ENCODE results near the gene STATH.
"Not testable (repeated sequence)": the region's sequence is repeated elsewhere in the genome, so short reads cannot be mapped to it uniquely, and the experiment has no call there.

Gene STATH

GRCh38 chr4:70023218-70023617 lies 27.5 kb downstream of the STATH start:
- Histone ChIP-seq H2BK120ac (ENCODE audit: low read depth, low read length) (no peak overlapping the region), H4K8ac (ENCODE audit: low read depth, low read length) (no peak overlapping the region), H2BK15ac (ENCODE audit: low read length) (no peak overlapping the region), H2AFZ (ENCODE audit: low read length) (no peak overlapping the region), H4K91ac (ENCODE audit: low read depth, low read length, poor library complexity) (no peak overlapping the region), H3K4me3 (ENCODE audit: low read length in 2 of 2) (no peak overlapping the region), H3K14ac (ENCODE audit: low read length) (no peak overlapping the region), H3K4me1 (ENCODE audit: control insufficient read depth in 2 of 2, insufficient read depth in 1 of 2, low read depth in 1 of 2, low read length in 2 of 2) (no peaks in the 10 kb centered on the region), H3K27ac (replicated peaks; ENCODE audit: low read length) (no peak overlapping the region), H3K79me1 (ENCODE audit: low read depth, low read length) (no peaks in the 10 kb centered on the region), H3K9ac (ENCODE audit: low read depth, low read length, poor library complexity) (no peak overlapping the region), H3K4ac (ENCODE audit: low read length) (no peak overlapping the region), H3K18ac (ENCODE audit: low read length) (no peak overlapping the region), H3K23ac (ENCODE audit: low read depth, low read length, poor library complexity) (no peak overlapping the region), H2BK5ac (ENCODE audit: low read length) (no peak overlapping the region), H3K36me3 (replicated peaks in 1 of 2; ENCODE audit: control insufficient read depth in 2 of 2, insufficient read depth in 2 of 2, low read length in 2 of 2) (no peaks in the 10 kb centered on the region), H3K9me3 (replicated peaks in 1 of 2; ENCODE audit: control insufficient read depth in 2 of 2, insufficient read depth in 1 of 2, low read depth in 1 of 2, low read length in 2 of 2) (no peaks in the 10 kb centered on the region), H2AK5ac (ENCODE audit: low read depth, low read length) (no peak overlapping the region), H3K4me2 (ENCODE audit: insufficient read depth, low read length, poor library complexity, severe bottlenecking) (no peak overlapping the region), H3K27me3 (ENCODE audit: control insufficient read depth in 3 of 3, insufficient read depth in 3 of 3, low read depth in 1 of 3, low read length in 3 of 3) (no peaks in the 10 kb centered on the region), H2BK12ac (ENCODE audit: low read length) (no peak overlapping the region)
- no CpG with 5 or more reads among the region's 2 CpGs for WGBS, 2 donors (ENCODE audit: extremely low coverage in 2 of 2, insufficient read length in 2 of 2, insufficient replicate concordance in 1 of 2)
- DNase-seq (ENCODE audit: low spot score): no peak

- Histone ChIP-seq H3K79me1 (ENCODE audit: low read depth, low read length) (no peaks in the 10 kb centered on the region), H3K4me1 (ENCODE audit: control insufficient read depth in 2 of 2, insufficient read depth in 1 of 2, low read depth in 1 of 2, low read length in 2 of 2) (no peaks in the 10 kb centered on the region), H4K8ac (ENCODE audit: low read depth, low read length) (no peak overlapping the region), H3K4me3 (ENCODE audit: low read length in 2 of 2) (no peak overlapping the region), H3K27me3 (ENCODE audit: control insufficient read depth in 3 of 3, insufficient read depth in 3 of 3, low read depth in 1 of 3, low read length in 3 of 3) (no peaks in the 10 kb centered on the region), H2BK5ac (ENCODE audit: low read length) (no peak overlapping the region), H3K36me3 (replicated peaks in 1 of 2; ENCODE audit: control insufficient read depth in 2 of 2, insufficient read depth in 2 of 2, low read length in 2 of 2) (no peaks in the 10 kb centered on the region), H3K14ac (ENCODE audit: low read length) (no peak overlapping the region), H2BK15ac (ENCODE audit: low read length) (no peak overlapping the region), H3K4ac (ENCODE audit: low read length) (no peak overlapping the region), H4K91ac (ENCODE audit: low read depth, low read length, poor library complexity) (no peak overlapping the region), H2BK12ac (ENCODE audit: low read length) (no peak overlapping the region), H3K4me2 (ENCODE audit: insufficient read depth, low read length, poor library complexity, severe bottlenecking) (no peak overlapping the region), H2AFZ (ENCODE audit: low read length) (no peak overlapping the region), H2AK5ac (ENCODE audit: low read depth, low read length) (no peak overlapping the region), H3K18ac (ENCODE audit: low read length) (no peak overlapping the region), H3K23ac (ENCODE audit: low read depth, low read length, poor library complexity) (no peak overlapping the region), H3K9ac (ENCODE audit: low read depth, low read length, poor library complexity) (no peak overlapping the region), H2BK120ac (ENCODE audit: low read depth, low read length) (no peak overlapping the region), H3K9me3 (replicated peaks in 1 of 2; ENCODE audit: control insufficient read depth in 2 of 2, insufficient read depth in 1 of 2, low read depth in 1 of 2, low read length in 2 of 2) (no peaks in the 10 kb centered on the region), H3K27ac (replicated peaks; ENCODE audit: low read length) (no peak overlapping the region)
- WGBS, 2 donors (ENCODE audit: extremely low coverage in 2 of 2, insufficient read length in 2 of 2, insufficient replicate concordance in 1 of 2): no CpG with 5 or more reads among the region's 5 CpGs
- DNase-seq (ENCODE audit: low spot score): no peak
These were observed 31.2 kb downstream of the STATH start for GRCh38 chr4:70027011-70027410.

GRCh38 chr4:70028159-70028558 lies 32.4 kb downstream of the STATH start, which contains the start of gene HTN3:
HTN3 (plus strand) TSS chr4:70028459; CDS start chr4:70030741, 2,282 bp downstream.
- no CpG with 5 or more reads among the region's 7 CpGs for WGBS, 2 donors (ENCODE audit: extremely low coverage in 2 of 2, insufficient read length in 2 of 2, insufficient replicate concordance in 1 of 2)
- not testable (repeated sequence) for H2AFZ ChIP-seq (ENCODE audit: low read length)

GRCh38 chr4:70037559-70037958 lies 41.8 kb downstream of the STATH start:
- WGBS, 2 donors (ENCODE audit: extremely low coverage in 2 of 2, insufficient read length in 2 of 2, insufficient replicate concordance in 1 of 2): no CpG with 5 or more reads among the region's 18 CpGs
- H3K27me3 ChIP-seq (ENCODE audit: control insufficient read depth in 3 of 3, insufficient read depth in 3 of 3, low read depth in 1 of 3, low read length in 3 of 3); H3K14ac ChIP-seq (ENCODE audit: low read length); H3K4ac ChIP-seq (ENCODE audit: low read length); H3K4me2 ChIP-seq (ENCODE audit: insufficient read depth, low read length, poor library complexity, severe bottlenecking); H2BK5ac ChIP-seq (ENCODE audit: low read length); H3K23ac ChIP-seq (ENCODE audit: low read depth, low read length, poor library complexity); H3K18ac ChIP-seq (ENCODE audit: low read length); H3K9me3 ChIP-seq (replicated peaks in 1 of 2; ENCODE audit: control insufficient read depth in 2 of 2, insufficient read depth in 1 of 2, low read depth in 1 of 2, low read length in 2 of 2); H3K36me3 ChIP-seq (replicated peaks in 1 of 2; ENCODE audit: control insufficient read depth in 2 of 2, insufficient read depth in 2 of 2, low read length in 2 of 2); H4K8ac ChIP-seq (ENCODE audit: low read depth, low read length); DNase-seq (ENCODE audit: low spot score); H2BK12ac ChIP-seq (ENCODE audit: low read length); H2AK5ac ChIP-seq (ENCODE audit: low read depth, low read length); H2AFZ ChIP-seq (ENCODE audit: low read length); H3K27ac ChIP-seq (replicated peaks; ENCODE audit: low read length); H3K9ac ChIP-seq (ENCODE audit: low read depth, low read length, poor library complexity); H2BK15ac ChIP-seq (ENCODE audit: low read length); H3K4me1 ChIP-seq (ENCODE audit: control insufficient read depth in 2 of 2, insufficient read depth in 1 of 2, low read depth in 1 of 2, low read length in 2 of 2); H2BK120ac ChIP-seq (ENCODE audit: low read depth, low read length); H3K4me3 ChIP-seq (ENCODE audit: low read length in 2 of 2); H3K79me1 ChIP-seq (ENCODE audit: low read depth, low read length); H4K91ac ChIP-seq (ENCODE audit: low read depth, low read length, poor library complexity): not testable (repeated sequence)

More at GRCh38 chr4:70028159-70028558, 32.4 kb downstream of the STATH start, which contains the start of gene HTN3:
- H3K14ac ChIP-seq (ENCODE audit: low read length); H3K27ac ChIP-seq (replicated peaks; ENCODE audit: low read length); H3K27me3 ChIP-seq (ENCODE audit: control insufficient read depth in 3 of 3, insufficient read depth in 3 of 3, low read depth in 1 of 3, low read length in 3 of 3); H3K9me3 ChIP-seq (replicated peaks in 1 of 2; ENCODE audit: control insufficient read depth in 2 of 2, insufficient read depth in 1 of 2, low read depth in 1 of 2, low read length in 2 of 2); DNase-seq (ENCODE audit: low spot score); H3K23ac ChIP-seq (ENCODE audit: low read depth, low read length, poor library complexity); H3K4me1 ChIP-seq (ENCODE audit: control insufficient read depth in 2 of 2, insufficient read depth in 1 of 2, low read depth in 1 of 2, low read length in 2 of 2); H2BK120ac ChIP-seq (ENCODE audit: low read depth, low read length); H3K9ac ChIP-seq (ENCODE audit: low read depth, low read length, poor library complexity); H4K8ac ChIP-seq (ENCODE audit: low read depth, low read length); H2BK15ac ChIP-seq (ENCODE audit: low read length); H2BK12ac ChIP-seq (ENCODE audit: low read length); H2BK5ac ChIP-seq (ENCODE audit: low read length); H3K4me2 ChIP-seq (ENCODE audit: insufficient read depth, low read length, poor library complexity, severe bottlenecking); H4K91ac ChIP-seq (ENCODE audit: low read depth, low read length, poor library complexity); H3K79me1 ChIP-seq (ENCODE audit: low read depth, low read length); H3K18ac ChIP-seq (ENCODE audit: low read length); H3K4ac ChIP-seq (ENCODE audit: low read length); H3K4me3 ChIP-seq (ENCODE audit: low read length in 2 of 2); H2AK5ac ChIP-seq (ENCODE audit: low read depth, low read length); H3K36me3 ChIP-seq (replicated peaks in 1 of 2; ENCODE audit: control insufficient read depth in 2 of 2, insufficient read depth in 2 of 2, low read length in 2 of 2): not testable (repeated sequence)
